ENCODE data around the gene LAIR2. TPM values are rescaled to one million over a fixed set of nuclear protein-coding genes. Genes with fewer than 3 reads are reported as not detected.
A peak's percentile ranks its signal among the peaks of the same experiment; 100 is the strongest.

The LAIR2 gene
- total and polyA plus RNA-seq, 2 of the 13 experiments (the other 11 are each of a cell fraction or from before 2014, with no cell fraction given) = 1.3 to 1.9 TPM

- TF ChIP-seq MED1 (CRISPR knock-in tag; IDR thresholded peaks at IDR 0.05) (0 out of 2 replicates have a peak, but pooled peaks have one; percentile 31), ARNT2 (CRISPR knock-in tag; IDR thresholded peaks at IDR 0.05; ENCODE audit: low read depth) (0 out of 2 replicates have a peak, but pooled peaks have one; percentile 42), PPARG (CRISPR knock-in tag; conservative IDR thresholded peaks at IDR 0.05) (peak; percentile 60; the same call in 1 of the 2 replicates), FLYWCH1 (CRISPR knock-in tag; IDR thresholded peaks at IDR 0.05) (no peak), ZNF430 (CRISPR knock-in tag; IDR thresholded peaks at IDR 0.05) (peak; percentile 38; the same call in 1 of the 2 replicates), KLF9 (CRISPR knock-in tag; IDR thresholded peaks at IDR 0.05; ENCODE audit: low read depth) (peak; percentile 69; the same call in 1 of the 2 replicates), ZNF616 (CRISPR knock-in tag; IDR thresholded peaks at IDR 0.05; ENCODE audit: low read depth) (no peak), ZNF232 (CRISPR knock-in tag; IDR thresholded peaks at IDR 0.05; ENCODE audit: borderline replicate concordance) (peak; percentile 83; the same call in 1 of the 2 replicates), KLF11 (CRISPR knock-in tag; IDR thresholded peaks at IDR 0.05) (peak; percentile 61; the same call in 1 of the 2 replicates), REST (IDR thresholded peaks at IDR 0.05; ENCODE audit: borderline replicate concordance in 1 of 2, low read depth in 1 of 2, low read length in 2 of 2) (peak; percentile 93 to 99), BCL6 (CRISPR knock-in tag; IDR thresholded peaks at IDR 0.05) (peak; percentile 38; the same call in 1 of the 2 replicates), SAP130 (CRISPR knock-in tag; IDR thresholded peaks at IDR 0.05; ENCODE audit: low read depth) (peak; percentile 74), ZSCAN30 (CRISPR knock-in tag; IDR thresholded peaks at IDR 0.05) (no peak), EHMT2 (IDR thresholded peaks at IDR 0.05; ENCODE audit: borderline replicate concordance, low read depth, low read length) (peak; percentile 96; the same call in 1 of the 2 replicates), ZNF264 (CRISPR knock-in tag; IDR thresholded peaks at IDR 0.05) (0 out of 2 replicates have a peak, but pooled peaks have one; percentile 49), PRDM15 (CRISPR knock-in tag; IDR thresholded peaks at IDR 0.05) (no peak), ZSCAN29 (CRISPR knock-in tag; conservative IDR thresholded peaks at IDR 0.05) (no peak), KLF16 (CRISPR knock-in tag; IDR thresholded peaks at IDR 0.05) (peak in 1 of 2 experiments; percentile 78; a peak in 2 of 4 replicates), ZFP36L2 (CRISPR knock-in tag; IDR thresholded peaks at IDR 0.05) (peak; percentile 80; the same call in 1 of the 2 replicates)
These were observed 14.9 kb downstream of the LAIR2 start (continued) for GRCh38 chr19:54517483-54517882.
